Right ventricle myocardium superior (tissue), 1 donor: Measurements from ENCODE around the gene PIANP. TPM values are rescaled to one million over a fixed set of nuclear protein-coding genes. Genes with fewer than 3 reads are reported as not detected.

Source experiments
- ATAC-seq: fragments of 200-7000 bp; cut with Tn5 transposase; one replicate; pipeline ENCODE4 v1.9.1; 2020; ENCODE audit warnings: mild to moderate bottlenecking; ENCODE audit not compliant: poor library complexity
- DNase-seq: peaks from one replicate; pipeline ENCODE4 v3.0.0-alpha.2; 2020
- intact Hi-C: fragments of 100-400 bp; cut with DNase I; formaldehyde crosslinking; loops from one replicate; pipeline ENCODE4 v1.11.2; 2022
- total RNA-seq: library from RNA; stranded (reverse); fragmentation: NEBNext Ultra II Directional; extraction: Animal tissue kit (Norgen Biotek cat#: 25700); gene quantifications from one replicate; pipeline ENCODE4 v1.2.1, GENCODE V29; 2021
- donor health status: DM: no; HTN: yes; CAD: no; lungs with severe emphysema.

The PIANP gene
- total RNA-seq, 1 donor from 2014 or later = 0.35 TPM

- intact Hi-C loops = no loop called here
- peak; percentile 64 for DNase-seq
- no peak for ATAC-seq
These were observed 55.7 kb downstream of the PIANP start for GRCh38 chr12:6644903-6645302.

DNA sequence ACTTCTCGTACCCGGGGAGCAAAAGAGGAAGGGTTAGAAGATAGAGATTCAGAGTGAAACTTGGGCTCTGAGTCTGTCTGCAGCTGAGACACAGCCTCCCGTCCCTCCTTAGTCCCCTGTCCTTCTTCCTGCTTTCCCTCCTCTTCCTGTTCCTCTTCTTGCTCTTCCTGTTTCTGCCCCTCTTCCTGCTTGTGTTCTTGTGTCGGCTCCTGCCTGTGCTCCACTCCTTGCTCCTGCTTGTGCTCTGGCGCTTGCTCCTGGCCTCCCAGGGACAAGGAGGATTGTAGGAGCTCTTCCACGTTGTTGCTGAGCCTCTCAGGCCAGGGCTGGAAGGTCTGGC, 56.4 kb downstream of the PIANP start:
- ATAC-seq (peak; percentile 38), DNase-seq (no peak)
- intact Hi-C loops = no loop called here

Other genes starting within 250 kb of the PIANP start
- 11.1 TPM for gene TAPBPL, start 248.8 kb downstream of the PIANP start, total RNA-seq
- 3.2 TPM for gene VAMP1, start 230.1 kb downstream of the PIANP start, total RNA-seq
- 280 TPM for gene MRPL51, start 207.6 kb downstream of the PIANP start, total RNA-seq
- 8.9 TPM for gene NCAPD2, start 206.7 kb downstream of the PIANP start, total RNA-seq
- 4,109 TPM for gene GAPDH, start 166.3 kb downstream of the PIANP start, total RNA-seq
- 14.1 TPM for gene IFFO1, start 144.8 kb downstream of the PIANP start, total RNA-seq
- gene NOP2, start 132.5 kb downstream of the PIANP start, total RNA-seq = 14.8 TPM
- gene CHD4, start 93.4 kb downstream of the PIANP start, total RNA-seq = 142 TPM
- 7.3 TPM for gene LPAR5, start 64.9 kb downstream of the PIANP start, total RNA-seq
- 0.51 TPM for gene ACRBP, start 53.4 kb downstream of the PIANP start, total RNA-seq
- gene ING4, start 37.7 kb downstream of the PIANP start, total RNA-seq = 25.3 TPM
- 23.0 TPM for gene ZNF384, start 11.4 kb downstream of the PIANP start, total RNA-seq
- gene COPS7A, start 23.2 kb upstream of the PIANP start, total RNA-seq = 70.4 TPM
- 153 TPM for gene MLF2, start 52.3 kb upstream of the PIANP start, total RNA-seq
- 108 TPM for gene PTMS, start 65.5 kb upstream of the PIANP start, total RNA-seq
- 0.22 TPM for gene LAG3, start 71.7 kb upstream of the PIANP start, total RNA-seq
- gene CD4, start 88.7 kb upstream of the PIANP start, total RNA-seq = 10.4 TPM
- gene GPR162, start 121.0 kb upstream of the PIANP start, total RNA-seq = 4.4 TPM
- gene P3H3, start 127.6 kb upstream of the PIANP start, total RNA-seq = 10.0 TPM
- gene GNB3, start 140.1 kb upstream of the PIANP start, total RNA-seq = 2.9 TPM
- gene CDCA3, start 150.5 kb upstream of the PIANP start, total RNA-seq = 1.3 TPM
- gene USP5, start 151.3 kb upstream of the PIANP start, total RNA-seq = 63.0 TPM
- 804 TPM for gene TPI1, start 166.7 kb upstream of the PIANP start, total RNA-seq
- 3.2 TPM for gene SPSB2, start 172.5 kb upstream of the PIANP start, total RNA-seq
- 8.2 TPM for gene LRRC23, start 204.0 kb upstream of the PIANP start, total RNA-seq
- gene ENO2, start 213.8 kb upstream of the PIANP start, total RNA-seq = 7.4 TPM
- 69.7 TPM for gene ATN1, start 227.1 kb upstream of the PIANP start, total RNA-seq
- gene RNU7-1, start 243.0 kb upstream of the PIANP start, total RNA-seq = not detected
- 251 TPM for gene C12orf57, start 243.2 kb upstream of the PIANP start, total RNA-seq